Lower leg skin (tissue), 4 donors: Measurements from ENCODE around the gene DQX1. TPM values are rescaled to one million over a fixed set of nuclear protein-coding genes. Genes with fewer than 3 reads are reported as not detected.

Experiments
- DNase-seq, 2 donors: peaks; one replicate each; pipeline ENCODE4 v3.0.0-alpha.2; 2019; ENCODE audit warnings: low spot score in 2 of 2
- H3K4me3 ChIP-seq: fragments of 200-600 bp; sonication (generic); 2 replicates; pipeline ENCODE4 v1.5.1; 2017; ENCODE audit warnings: mild to moderate bottlenecking, low read depth; ENCODE audit not compliant: poor library complexity, severe bottlenecking
- CTCF ChIP-seq, 3 donors: fragments of 450-650 bp; IDR thresholded peaks; one replicate each; pipeline ENCODE4 v1.5.1; 2016; ENCODE audit warnings: antibody characterized with exemption in 3 of 3, mild to moderate bottlenecking in 3 of 3, moderate library complexity in 2 of 3
- POLR2A ChIP-seq, 2 donors: fragments of 450-650 bp; IDR thresholded peaks; one replicate each; pipeline ENCODE4 v1.6.1; 2016 to 2017; ENCODE audit warnings: antibody characterized with exemption in 2 of 2, mild to moderate bottlenecking in 1 of 2, moderate library complexity in 1 of 2
- WGBS, 2 donors: methylation state at CpG; one replicate each; pipeline ENCODE4 v1.1.5; 2018; 5-methylcytosine and 5-hydroxymethylcytosine counted together
- intact Hi-C: fragments of 100-400 bp; cut with DNase I; formaldehyde crosslinking; loops from one replicate; pipeline ENCODE4 v1.15.0; 2023; ENCODE audit warnings: low total_unique reads
- total RNA-seq, 4 donors: library from RNA; depleted of rRNA; stranded (reverse); fragments of >200 nt; gene quantifications; one replicate each; pipeline ENCODE4 v1.1.0, GENCODE V29; 2016

Gene DQX1
- total RNA-seq, 4 donors from 2014 or later, result 1.9 to 8.0 (median 6.2) TPM

GRCh38 chr2:74531666-74532065, 5.6 kb upstream of the DQX1 start:
- peak in 1 of 2 donors; percentile 8 for DNase-seq
- no peak overlapping the region for H3K4me3 ChIP-seq
- WGBS, 2 donors, result 83 to 90% methylated on average over 7 of the region's 7 CpGs
- no peak for TF ChIP-seq CTCF (IDR thresholded peaks at IDR 0.05)
- TF ChIP-seq POLR2A (IDR thresholded peaks at IDR 0.05), result no peak
- intact Hi-C loops, result no loop called here

- DNase-seq, result peak in 1 of 2 donors; percentile 91
- WGBS, 2 donors, result 2 to 3% methylated on average over 50 to 53 of the region's 54 CpGs
- TF ChIP-seq CTCF (IDR thresholded peaks at IDR 0.05) (no peak), POLR2A (IDR thresholded peaks at IDR 0.05) (no peak)
Measured at GRCh38 chr2:74530239-74531187, 4.5 kb upstream of the DQX1 start.

GRCh38 chr2:74529357-74530238, 3.6 kb upstream of the DQX1 start, which contains the start of the genes AUP1 and HTRA2:
AUP1 (minus strand) TSS chr2:74529706; CDS start chr2:74529629, 77 bp downstream.
HTRA2 (plus strand) TSS chr2:74529933; CDS start chr2:74530007, 74 bp downstream.
- DNase-seq, result peak; percentile 97 to 99
- TF ChIP-seq POLR2A (IDR thresholded peaks at IDR 0.05) (peak in 1 of 2 donors; percentile 22), CTCF (IDR thresholded peaks at IDR 0.05) (no peak)
- 0% methylated on average over 54 to 61 of the region's 87 CpGs for WGBS, 2 donors
- intact Hi-C loops, result no loop called here
- H3K4me3 ChIP-seq, result peak within 1 kb of the TSS; percentile 85

More at GRCh38 chr2:74530239-74531187, 4.5 kb upstream of the DQX1 start:
- intact Hi-C loops, result no loop called here
- peak overlapping the region; percentile 72 for H3K4me3 ChIP-seq

- DNase-seq, result no peak
Measured at GRCh38 chr2:74528600-74529356, 2.7 kb upstream of the DQX1 start.

More at GRCh38 chr2:74528600-74529356, 2.7 kb upstream of the DQX1 start:
- H3K4me3 ChIP-seq, result peak overlapping the region; percentile 85
- intact Hi-C loops, result no loop called here
- WGBS, 2 donors, result 15 to 20% methylated on average over 24 to 29 of the region's 29 CpGs
- no peak for TF ChIP-seq CTCF (IDR thresholded peaks at IDR 0.05)
- no peak for TF ChIP-seq POLR2A (IDR thresholded peaks at IDR 0.05)
